Fibroblast of skin of scalp (primary cell): Measurements from ENCODE around the gene GPC3.
"Not testable (repeated sequence)": the region's sequence is repeated elsewhere in the genome, so short reads cannot be mapped to it uniquely, and the experiment has no call there.

Source experiments
- DNase-seq: peaks from one replicate; pipeline ENCODE4 v3.0.0-alpha.2; 2013

GPC3 gene

GRCh38 chrX:133640161-133641015 lies 345.0 kb downstream of the GPC3 start:
- peak; percentile 84 for DNase-seq

- DNase-seq = no peak
Measured at GRCh38 chrX:133639726-133640125, 345.7 kb downstream of the GPC3 start.

GRCh38 chrX:133638285-133638684 lies 347.1 kb downstream of the GPC3 start:
- peak; percentile 65 for DNase-seq

- DNase-seq = no peak
Measured at GRCh38 chrX:133637765-133638164, 347.6 kb downstream of the GPC3 start.

GRCh38 chrX:133636009-133636408 lies 349.4 kb downstream of the GPC3 start:
- DNase-seq = no peak

- DNase-seq = no peak
Measured at GRCh38 chrX:133634416-133634815, 351.0 kb downstream of the GPC3 start.

- DNase-seq = no peak
Measured at GRCh38 chrX:133633950-133634349, 351.4 kb downstream of the GPC3 start.

- no peak for DNase-seq
Measured at GRCh38 chrX:133633162-133633561, 352.2 kb downstream of the GPC3 start.

GRCh38 chrX:133630362-133630761 lies 355.0 kb downstream of the GPC3 start:
- DNase-seq = no peak

- DNase-seq = no peak
Measured at GRCh38 chrX:133627673-133628072, 357.7 kb downstream of the GPC3 start.

GRCh38 chrX:133621384-133621783 lies 364.0 kb downstream of the GPC3 start:
- DNase-seq = not testable (repeated sequence)

GRCh38 chrX:133611676-133612075 lies 373.7 kb downstream of the GPC3 start:
- DNase-seq = no peak

- DNase-seq = peak; percentile 66
Measured at GRCh38 chrX:133610056-133610455, 375.3 kb downstream of the GPC3 start.

GRCh38 chrX:133609166-133609565 lies 376.2 kb downstream of the GPC3 start:
- no peak for DNase-seq

GRCh38 chrX:133608406-133608805 lies 377.0 kb downstream of the GPC3 start:
- DNase-seq = peak; percentile 87

GRCh38 chrX:133607419-133608348 lies 377.7 kb downstream of the GPC3 start:
- no peak for DNase-seq

- no peak for DNase-seq
Measured at GRCh38 chrX:133606990-133607389, 378.4 kb downstream of the GPC3 start.

GRCh38 chrX:133604801-133605200 lies 380.6 kb downstream of the GPC3 start:
- DNase-seq = peak; percentile 26

- DNase-seq = no peak
Measured at GRCh38 chrX:133602881-133603280, 382.5 kb downstream of the GPC3 start.

- DNase-seq = no peak
Measured at GRCh38 chrX:133601116-133601515, 384.3 kb downstream of the GPC3 start.

GRCh38 chrX:133600536-133600935 lies 384.9 kb downstream of the GPC3 start:
- no peak for DNase-seq

GRCh38 chrX:133598601-133599335 lies 386.6 kb downstream of the GPC3 start:
- DNase-seq = no peak

GRCh38 chrX:133594156-133594555 lies 391.2 kb downstream of the GPC3 start:
- DNase-seq = peak; percentile 38
